ENCODE measurements around the gene PTGES.

PTGES gene

DNA sequence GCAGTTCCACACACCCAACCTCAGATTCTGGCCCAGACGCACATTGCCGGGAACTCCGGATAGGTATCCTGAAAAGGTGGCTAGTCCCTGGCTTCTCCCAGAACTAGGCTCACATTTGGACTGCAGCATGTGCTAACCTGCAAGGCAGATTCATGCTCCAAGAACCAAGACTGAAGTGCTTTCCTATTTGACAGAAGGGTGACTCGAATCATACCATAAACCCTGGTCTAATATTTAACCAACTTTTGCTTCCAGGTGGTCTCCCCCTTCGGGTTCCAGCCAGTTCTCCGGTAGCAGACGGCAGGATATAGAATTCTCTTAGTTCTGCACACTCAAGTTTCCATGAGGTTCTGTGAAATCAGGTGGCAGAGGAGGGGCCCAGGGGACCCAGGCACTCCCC is 7.6 kb downstream of the PTGES start:
- no peak for TF ChIP-seq CTCF (IDR thresholded peaks at IDR 0.05; ENCODE audit: extremely low read depth, insufficient read depth, missing control alignments)
- in situ Hi-C loops (cut with MboI; ENCODE audit: low pct_unique_long_range_greater_than_20kb, low sequenced_read_pairs, unreplicated experiment) = no loop called here
- no peak for DNase-seq (ENCODE audit: low spot score)

DNA sequence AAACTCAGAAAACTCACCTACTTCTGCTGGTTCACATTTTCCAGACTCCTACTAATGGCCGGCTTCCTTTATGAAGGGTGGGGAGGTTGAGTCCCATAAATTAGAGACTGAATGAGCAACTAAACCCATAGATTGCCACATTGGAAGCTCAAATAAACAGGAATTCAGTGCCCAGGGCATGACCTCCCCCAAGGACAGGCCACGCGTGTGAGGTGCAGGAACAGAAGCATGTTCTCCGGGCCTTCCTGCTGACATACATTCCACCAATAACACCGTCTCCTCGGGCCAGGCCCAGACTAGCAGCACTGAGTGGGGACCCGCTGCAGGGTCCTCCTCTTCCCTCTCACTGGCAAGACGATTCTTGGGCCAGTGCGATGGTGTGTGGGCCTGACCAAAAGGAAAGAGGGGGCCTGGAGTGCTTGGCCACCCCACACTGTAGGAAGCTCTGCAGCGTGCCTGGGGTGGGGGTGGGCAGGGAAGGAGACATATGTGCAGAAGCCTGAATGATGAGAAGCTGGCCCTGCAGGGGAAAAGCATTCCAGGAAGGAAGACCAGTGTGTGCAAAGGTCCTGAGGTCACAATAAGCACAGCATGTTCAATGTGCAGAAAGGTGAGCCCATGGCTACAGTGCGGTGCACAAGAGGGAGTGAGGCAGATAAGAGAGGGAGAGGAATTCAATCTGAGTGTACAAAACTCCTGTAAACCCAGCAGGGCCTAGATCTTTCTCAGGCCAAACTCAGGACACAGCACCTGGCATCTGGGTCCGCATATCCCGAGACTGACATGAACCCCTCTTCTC is 12.0 kb downstream of the PTGES start:
- no peak for TF ChIP-seq CTCF (IDR thresholded peaks at IDR 0.05; ENCODE audit: extremely low read depth, insufficient read depth, missing control alignments)
- DNase-seq (ENCODE audit: low spot score) = no peak
- in situ Hi-C loops (cut with MboI; ENCODE audit: low pct_unique_long_range_greater_than_20kb, low sequenced_read_pairs, unreplicated experiment) = no loop called here

DNA sequence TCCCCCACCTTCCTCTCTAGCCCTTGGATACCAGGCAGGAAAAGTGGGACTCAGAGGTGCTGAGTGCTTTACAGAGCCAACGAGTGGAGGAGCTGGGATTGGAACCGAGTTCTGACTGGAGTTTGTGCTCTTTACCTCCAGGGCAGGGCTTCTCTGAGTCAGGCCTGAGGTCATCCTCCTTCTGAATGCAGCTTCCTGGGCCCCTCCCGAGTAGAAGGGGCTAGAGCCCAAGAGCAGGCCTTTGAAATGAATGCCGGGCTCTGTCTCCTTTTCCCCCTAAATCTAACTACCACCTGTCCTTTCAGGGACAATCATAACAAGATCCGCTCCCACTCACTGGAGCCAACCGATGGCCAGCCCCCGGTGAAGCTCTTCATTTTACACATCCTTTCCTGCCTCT is 12.7 kb downstream of the PTGES start:
- in situ Hi-C loops (cut with MboI; ENCODE audit: low pct_unique_long_range_greater_than_20kb, low sequenced_read_pairs, unreplicated experiment) = no loop called here
- no peak for DNase-seq (ENCODE audit: low spot score)
- TF ChIP-seq CTCF (IDR thresholded peaks at IDR 0.05; ENCODE audit: extremely low read depth, insufficient read depth, missing control alignments) = no peak

DNA sequence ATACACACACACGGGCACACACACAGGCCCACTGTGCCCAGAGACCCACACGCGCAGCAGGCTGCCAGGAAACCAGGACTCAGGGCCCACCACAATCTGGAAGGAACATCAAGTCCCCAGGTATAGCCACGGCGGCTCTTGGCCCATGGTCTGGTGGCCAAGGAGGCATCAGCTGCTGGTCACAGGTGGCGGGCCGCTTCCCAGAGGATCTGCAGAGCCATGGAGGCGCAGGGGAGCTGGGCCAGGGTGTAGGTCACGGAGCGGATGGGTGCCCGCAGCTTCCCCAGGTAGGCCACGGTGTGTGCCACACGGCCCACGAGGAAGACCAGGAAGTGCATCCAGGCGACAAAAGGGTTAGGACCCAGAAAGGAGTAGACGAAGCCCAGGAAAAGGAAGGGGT is 13.4 kb downstream of the PTGES start:
- no peak for TF ChIP-seq CTCF (IDR thresholded peaks at IDR 0.05; ENCODE audit: extremely low read depth, insufficient read depth, missing control alignments)
- in situ Hi-C loops (cut with MboI; ENCODE audit: low pct_unique_long_range_greater_than_20kb, low sequenced_read_pairs, unreplicated experiment) = loop anchor here (10.0 kb wide), 1 partner anchor 45 kb away; no protein-coding TSS in a partner anchor
- no peak for DNase-seq (ENCODE audit: low spot score)

DNA sequence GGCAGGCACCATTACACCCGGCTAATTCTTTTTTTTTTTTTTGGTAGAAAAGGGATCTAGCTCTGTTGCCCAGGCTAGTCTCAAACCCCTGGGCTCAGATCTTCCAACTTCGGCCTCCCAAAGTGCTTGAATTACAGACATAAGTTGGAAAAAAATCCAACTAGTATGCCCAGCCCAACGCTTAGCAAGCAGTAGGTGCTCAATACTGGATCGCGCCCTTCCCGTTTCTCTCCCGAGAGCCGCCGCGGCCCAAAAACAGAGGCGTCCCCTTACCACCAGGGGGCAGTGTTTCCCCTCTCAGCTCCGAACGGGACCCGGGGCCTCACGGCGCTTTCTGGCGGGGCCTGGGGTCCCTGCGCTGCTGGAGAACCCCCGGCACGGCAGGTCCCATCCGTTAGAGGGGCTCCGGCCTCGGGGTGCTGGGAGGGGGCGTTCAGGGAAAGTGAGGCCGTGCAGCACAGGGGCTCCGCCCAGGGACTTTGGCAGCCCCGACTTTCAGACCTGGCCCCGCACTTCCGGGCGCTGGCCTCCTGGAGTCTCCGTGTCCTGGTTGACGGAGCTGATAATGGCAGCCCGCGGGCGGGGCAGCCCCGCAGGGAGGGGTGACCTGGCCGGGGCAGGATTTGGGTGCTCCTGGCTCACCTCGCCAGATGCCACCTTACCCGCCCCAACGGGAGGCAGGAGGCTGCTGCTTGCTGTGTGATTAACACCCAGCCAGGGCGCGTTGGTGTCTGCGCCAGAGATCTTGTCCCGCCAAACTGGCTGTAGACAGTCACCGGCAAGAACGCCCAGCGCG is 15.2 kb downstream of the PTGES start:
- DNase-seq (ENCODE audit: low spot score) = peak; percentile 91
- peak; percentile 92 for TF ChIP-seq CTCF (IDR thresholded peaks at IDR 0.05; ENCODE audit: extremely low read depth, insufficient read depth, missing control alignments)
- in situ Hi-C loops (cut with MboI; ENCODE audit: low pct_unique_long_range_greater_than_20kb, low sequenced_read_pairs, unreplicated experiment) = loop anchor here (10.0 kb wide), 1 partner anchor 47 kb away; no protein-coding TSS in a partner anchor

- no peak for DNase-seq (ENCODE audit: low spot score)
- in situ Hi-C loops (cut with MboI; ENCODE audit: low pct_unique_long_range_greater_than_20kb, low sequenced_read_pairs, unreplicated experiment) = loop anchor here (10.0 kb wide), 1 partner anchor 48 kb away; no protein-coding TSS in a partner anchor
- TF ChIP-seq CTCF (IDR thresholded peaks at IDR 0.05; ENCODE audit: extremely low read depth, insufficient read depth, missing control alignments) = no peak
Observed at GRCh38 chr9:129736334-129736733, 16.5 kb downstream of the PTGES start.
